ENCODE data around the gene RERG.

Gene RERG

DNA sequence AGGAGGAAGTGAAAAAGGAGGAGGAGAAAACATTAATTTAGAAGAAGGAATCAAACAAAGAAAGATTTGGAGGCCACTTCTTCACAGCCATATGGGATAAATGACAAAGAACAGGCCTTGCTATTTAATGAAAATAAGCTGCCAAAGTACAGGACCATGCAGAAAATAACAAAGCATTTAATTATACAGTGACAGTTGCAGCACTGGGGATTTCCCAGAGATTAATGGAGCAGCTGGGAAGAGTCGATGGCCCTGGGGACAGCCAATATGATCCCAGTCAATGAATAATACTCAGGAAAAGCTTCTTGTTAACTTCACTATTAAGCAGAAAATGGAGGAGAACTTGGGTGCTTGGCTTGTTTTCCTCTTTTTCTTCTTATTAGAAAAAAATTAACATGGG lies 34.6 kb downstream of the RERG start:
- DNase-seq (ENCODE audit: low read depth in 2 of 2), result no peak

DNA sequence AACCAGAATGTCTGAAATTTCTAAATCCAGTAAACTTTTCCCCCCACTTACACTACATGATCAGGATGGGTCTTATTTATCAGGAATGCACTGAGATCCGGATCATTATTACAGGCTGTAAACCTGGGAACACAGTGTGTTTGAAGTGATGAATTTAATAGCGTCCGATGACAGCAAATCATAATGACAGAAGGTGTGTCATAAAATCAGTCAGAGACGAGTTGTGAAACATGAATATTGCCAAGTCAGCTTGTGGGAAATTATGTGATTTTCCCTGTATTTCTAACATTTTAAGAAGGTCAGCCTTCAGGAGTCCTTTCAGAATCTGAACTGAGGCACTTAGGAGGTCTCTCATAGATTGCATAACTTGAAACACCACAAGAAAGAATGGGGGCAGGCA lies 36.7 kb downstream of the RERG start:
- DNase-seq (ENCODE audit: low read depth in 2 of 2), result no peak

DNA sequence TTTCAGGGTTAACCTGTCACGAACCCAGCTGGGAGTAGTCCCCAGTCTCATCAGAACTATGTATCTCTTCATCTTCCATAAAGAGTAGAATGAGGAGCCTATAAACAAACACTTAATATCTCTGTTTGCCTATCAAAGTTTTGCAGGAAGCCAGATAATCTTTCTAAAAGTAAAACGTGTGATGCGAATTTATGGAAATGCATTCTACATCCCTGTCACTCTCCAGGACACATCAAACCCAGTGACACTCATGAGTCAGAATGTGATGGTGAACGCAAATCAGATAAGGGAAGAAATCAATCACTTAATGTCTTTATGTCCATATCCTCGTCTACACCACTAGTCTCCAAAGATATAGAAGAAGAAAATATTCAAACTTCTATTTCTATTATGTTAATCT lies 37.4 kb downstream of the RERG start:
- DNase-seq (ENCODE audit: low read depth in 2 of 2), result no peak

DNA sequence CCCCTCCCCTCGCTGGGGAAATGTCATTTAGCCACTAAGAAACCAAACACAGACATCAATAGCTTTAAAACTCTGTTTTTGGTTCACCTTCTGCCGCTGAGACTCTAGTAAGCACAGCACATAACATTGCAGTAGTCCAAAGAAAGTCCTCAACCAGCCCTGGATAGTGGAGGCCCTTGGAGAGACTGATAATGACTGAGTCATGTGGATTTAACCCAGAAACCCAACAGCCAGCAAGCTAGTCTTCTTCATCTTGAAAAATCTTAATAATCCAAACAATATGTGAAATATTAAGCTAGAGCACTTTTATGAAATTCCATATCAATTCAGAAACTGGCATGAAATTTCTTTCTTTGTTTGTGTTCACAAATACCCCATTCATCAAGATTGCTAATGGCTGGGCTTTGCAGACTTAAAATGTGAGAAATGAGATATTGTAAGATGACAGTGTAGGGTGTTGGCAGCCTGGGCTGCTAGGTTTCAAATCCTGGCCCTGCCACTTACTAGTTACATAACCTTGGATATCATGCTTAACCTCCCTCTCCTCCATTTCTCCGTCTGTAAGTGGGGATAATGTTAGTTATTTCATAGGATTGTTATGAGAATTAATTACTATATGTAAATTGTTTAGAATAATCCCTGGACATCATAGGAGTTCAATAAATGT lies 40.1 kb downstream of the RERG start:
- DNase-seq (ENCODE audit: low read depth in 2 of 2), result no peak

DNA sequence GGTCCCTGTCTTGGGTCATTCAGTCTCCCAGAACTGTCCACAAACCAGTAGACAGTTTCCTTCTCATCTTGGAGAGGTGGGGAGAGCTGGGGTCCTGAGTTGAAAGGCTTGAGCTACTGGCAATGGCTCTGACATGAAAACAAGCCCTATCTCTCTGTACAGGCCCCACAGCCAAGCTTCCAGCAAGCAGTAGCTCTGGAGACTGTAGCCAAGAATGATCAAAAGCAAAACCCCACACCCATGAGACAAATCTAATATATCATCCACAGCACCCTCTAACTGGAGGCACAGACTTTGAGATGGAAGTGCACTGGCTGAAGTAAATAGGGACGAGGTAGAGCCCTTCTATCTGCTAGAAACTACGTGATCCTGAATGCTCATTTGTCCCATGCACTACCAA lies 40.9 kb downstream of the RERG start:
- no peak for DNase-seq (ENCODE audit: low read depth in 2 of 2)

DNA sequence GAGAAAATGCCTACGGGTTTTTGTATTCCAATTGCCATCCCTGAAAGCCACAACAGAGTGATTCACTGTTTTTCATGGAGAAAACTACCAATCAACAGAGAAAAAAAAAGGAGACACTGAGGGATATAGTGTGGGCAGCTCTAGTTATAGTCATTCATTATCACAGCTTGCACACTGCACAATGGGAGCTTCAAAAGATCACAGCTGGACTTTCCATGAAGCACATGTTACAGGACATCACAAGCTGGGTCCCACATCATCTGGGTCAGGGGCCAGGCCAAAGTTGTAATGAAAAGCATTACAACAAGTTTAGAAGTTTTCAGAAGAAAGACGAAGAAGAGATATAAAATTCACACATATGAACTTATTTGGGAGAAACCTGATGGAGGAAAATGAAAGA lies 41.5 kb downstream of the RERG start:
- DNase-seq (ENCODE audit: low read depth in 2 of 2), result no peak

DNA sequence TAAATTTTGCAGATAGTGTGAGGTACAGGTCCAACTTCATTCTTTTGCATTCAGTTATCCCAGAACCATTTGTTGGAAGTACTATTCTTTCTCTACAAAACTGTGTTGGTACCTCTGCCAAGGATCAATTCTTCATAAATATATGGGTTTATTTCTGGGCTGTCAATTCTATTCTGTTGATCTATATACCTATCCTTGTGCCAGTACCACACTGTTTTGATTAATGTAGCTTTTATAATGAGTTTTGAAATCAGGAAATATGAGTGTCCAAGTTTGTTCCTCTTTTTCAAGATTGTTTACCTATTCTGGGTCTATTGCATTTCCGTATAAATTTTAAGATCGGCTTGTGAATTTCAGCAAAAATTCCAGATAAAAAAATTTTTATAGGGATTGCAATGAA lies 48.1 kb downstream of the RERG start:
- no peak for DNase-seq (ENCODE audit: low read depth in 2 of 2)

DNA sequence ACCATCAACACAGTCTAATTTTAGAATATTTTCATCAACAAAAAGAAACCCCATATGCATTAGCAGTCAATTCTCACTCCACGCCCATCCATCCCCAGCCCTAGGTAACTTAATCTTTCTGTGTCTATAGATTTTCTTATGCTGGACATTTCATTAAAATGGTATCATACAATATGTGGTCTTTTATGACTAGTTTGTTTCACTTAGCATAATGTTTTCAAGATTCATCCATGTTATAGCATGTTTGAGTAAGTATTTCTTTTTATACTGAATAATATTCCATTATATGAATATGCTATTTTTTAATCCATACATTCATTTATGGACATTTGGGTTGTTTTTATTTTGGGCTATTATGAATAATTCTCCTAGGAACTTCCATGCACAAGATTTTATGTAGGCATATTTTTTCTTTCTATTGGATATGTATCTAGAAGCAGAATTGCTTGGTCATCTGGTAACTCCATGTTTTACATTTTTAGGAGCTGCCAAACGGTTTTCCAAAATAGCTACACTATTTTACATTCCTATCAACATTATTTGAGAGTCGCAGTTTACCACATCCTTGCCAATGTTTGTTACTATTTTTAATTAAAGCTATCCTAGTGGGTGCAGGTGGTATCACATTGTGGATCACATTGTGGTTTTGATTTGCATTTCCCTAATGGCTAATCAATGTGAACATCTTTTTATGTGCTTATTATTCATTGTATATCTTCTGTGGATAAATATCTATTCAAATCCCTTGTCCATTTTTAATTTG lies 49.0 kb downstream of the RERG start:
- no peak for DNase-seq (ENCODE audit: low read depth in 2 of 2)

DNA sequence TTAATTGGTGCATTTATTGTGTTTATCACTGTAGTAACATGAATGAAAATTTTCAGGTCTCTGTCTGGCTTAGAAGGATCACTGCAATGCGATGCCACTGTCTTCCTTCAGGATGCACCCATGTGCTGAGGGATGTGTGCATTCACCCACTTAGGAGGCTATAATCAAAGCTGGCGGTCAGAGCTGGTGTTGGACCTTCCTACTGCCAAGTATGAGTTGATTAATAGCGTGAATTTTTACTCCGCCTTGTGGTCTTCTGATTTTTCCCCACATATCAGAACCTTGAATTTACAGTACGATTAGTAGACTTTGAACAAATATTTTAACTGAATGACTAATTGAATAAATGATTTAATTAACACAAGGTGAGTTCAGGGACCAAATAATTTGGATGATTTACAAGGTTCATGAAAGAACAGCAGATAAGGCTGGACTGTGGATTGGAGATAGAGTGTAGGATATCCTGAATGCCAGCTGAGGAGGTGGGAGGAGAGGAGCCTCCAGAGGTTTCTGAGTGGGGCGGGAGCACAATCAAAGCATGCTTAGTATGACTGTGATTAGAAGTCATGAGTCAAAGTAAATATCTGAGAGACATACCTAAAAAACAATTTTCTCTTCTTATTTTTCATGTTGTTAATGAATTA lies 50.1 kb downstream of the RERG start:
- no peak for DNase-seq (ENCODE audit: low read depth in 2 of 2)

DNA sequence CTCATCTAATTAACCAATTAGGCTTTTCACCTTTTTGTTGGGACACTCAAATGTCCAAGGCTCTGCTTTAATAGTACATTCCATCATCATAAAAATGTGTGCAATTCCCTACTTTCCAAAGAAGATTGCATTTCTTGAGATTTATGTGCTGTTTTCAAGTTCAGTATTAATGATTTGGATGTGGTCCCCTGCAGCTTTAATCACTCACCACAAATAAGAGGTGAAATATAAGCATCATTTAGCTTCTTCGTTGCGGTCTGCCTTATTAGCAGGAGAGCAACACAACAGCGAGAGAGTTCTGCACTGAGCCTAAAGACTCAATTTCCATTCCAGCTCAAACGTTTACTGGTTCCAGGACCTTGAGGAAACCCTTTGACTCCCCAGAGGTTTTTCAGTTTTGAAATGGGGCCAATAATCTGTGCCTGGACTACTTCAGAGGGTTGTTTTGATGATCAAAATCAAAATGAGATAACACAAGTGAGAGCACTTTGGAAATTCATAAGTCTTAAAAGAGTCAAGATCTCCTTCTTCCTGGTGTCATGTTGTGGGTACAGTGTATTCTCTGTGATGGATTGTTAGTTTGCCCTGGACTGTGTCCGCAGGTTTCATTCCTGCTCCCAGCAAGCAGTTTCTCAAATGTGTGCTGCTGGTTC lies 53.1 kb downstream of the RERG start:
- no peak for DNase-seq (ENCODE audit: low read depth in 2 of 2)

DNA sequence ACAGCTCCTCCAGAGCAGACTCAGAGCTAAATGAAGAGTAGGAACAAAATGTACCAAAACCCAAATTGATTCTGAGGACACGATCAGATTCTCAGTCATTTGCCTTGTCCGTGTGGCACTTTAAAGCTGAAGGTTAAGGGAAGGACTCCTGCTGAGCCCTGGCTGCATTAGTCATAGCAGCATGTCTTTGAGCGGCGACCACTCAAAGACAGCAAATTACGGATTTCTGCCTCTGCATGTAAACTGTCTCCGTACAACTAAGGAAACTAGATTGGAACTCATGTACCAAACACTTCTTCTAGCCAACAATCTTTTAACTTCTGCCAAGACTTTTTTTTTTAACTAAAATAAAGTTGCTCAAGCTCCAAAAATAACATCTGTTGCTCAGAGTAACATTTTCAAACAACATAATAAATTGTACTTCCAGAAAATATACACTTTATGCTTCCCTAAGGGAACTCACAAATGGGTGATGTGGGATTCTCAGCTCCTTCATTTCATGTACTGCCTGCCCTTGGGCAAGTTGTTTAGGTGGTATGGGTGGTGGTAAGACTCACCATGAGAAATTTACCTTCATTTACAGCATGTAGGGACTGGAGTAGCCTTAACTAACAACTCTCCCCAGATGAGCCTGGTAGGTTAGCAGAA lies 56.1 kb downstream of the RERG start:
- no peak for DNase-seq (ENCODE audit: low read depth in 2 of 2)

DNA sequence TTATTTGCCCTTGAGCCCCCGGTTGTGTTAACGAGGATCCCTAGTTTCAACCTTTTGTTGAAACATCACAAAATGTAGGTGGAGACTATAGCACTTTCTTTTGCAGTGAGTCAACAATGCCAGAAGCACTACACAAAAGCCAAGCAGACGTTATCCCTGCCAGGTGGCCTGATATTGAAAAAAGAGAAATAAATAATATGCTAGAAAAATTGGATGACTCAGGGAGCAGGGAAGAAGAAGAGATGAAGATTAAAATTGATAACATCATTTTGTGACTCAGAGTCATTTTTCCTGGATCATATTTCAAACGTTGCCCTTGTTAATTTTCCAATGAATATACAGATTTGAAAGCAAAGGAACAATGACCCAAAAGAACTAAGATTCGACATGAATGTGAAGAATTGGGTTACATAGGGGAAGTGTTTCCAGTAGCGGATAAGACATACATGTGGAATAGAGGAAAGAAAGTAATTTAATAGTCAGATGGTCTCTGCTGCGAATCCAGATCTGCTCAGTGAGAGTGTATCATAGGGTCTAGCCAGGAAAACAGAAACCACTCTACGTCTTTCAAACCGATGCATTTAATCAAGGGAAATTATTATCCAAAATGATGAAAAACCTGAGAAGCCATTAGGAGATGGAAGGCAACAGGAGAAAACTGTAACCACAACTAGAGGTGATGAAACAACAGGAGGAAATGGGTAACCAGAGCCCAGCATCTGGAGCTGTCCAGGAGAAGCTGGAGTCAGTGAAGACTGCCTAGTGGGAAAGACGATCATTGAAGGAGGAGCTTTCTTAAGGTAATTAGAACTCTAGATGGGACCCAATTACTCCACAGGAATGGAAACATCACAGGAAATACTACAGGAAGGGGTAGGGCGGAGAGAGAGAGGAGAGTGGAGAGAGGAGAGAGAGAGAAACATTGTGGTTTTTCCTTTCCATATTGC lies 57.9 kb downstream of the RERG start:
- no peak for DNase-seq (ENCODE audit: low read depth in 2 of 2)

DNA sequence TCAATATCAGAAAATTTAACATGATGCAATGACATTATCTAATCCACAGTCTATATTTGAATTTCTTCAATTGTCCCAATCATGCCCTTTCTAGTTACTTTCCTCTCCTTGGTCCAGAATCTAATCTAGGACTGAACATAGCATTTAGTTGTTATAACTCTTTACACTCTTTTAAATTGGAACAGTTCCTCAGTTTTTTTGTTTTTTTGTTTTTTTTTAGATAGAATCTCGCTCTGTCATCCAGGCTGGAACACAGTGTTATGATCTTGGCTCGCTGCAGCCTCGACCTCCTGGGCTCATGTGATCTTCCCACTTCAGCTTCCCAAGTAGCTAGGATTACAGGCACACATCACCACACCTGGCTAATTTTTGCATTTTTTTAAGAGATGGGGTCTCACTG lies 63.1 kb downstream of the RERG start:
- DNase-seq (ENCODE audit: low read depth in 2 of 2), result no peak

DNA sequence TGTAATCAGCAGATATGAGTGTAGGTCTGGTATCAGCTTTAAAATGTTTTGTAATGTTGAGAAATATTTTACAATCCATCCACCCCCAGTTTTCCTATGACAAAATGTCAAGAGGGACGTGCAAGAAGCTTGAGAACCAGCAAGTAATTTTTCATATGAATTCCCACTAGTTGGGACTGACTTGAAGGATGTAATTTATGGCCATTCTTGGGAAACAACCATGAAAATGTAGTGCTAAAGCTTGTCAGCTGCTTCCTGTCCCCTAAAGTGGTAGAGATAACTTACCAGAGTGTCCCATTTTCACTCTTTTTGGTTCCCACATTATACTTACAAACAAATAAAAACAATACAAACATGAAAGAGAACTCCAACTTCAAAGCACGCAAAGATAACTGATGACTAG lies 63.9 kb downstream of the RERG start:
- no peak for DNase-seq (ENCODE audit: low read depth in 2 of 2)

DNA sequence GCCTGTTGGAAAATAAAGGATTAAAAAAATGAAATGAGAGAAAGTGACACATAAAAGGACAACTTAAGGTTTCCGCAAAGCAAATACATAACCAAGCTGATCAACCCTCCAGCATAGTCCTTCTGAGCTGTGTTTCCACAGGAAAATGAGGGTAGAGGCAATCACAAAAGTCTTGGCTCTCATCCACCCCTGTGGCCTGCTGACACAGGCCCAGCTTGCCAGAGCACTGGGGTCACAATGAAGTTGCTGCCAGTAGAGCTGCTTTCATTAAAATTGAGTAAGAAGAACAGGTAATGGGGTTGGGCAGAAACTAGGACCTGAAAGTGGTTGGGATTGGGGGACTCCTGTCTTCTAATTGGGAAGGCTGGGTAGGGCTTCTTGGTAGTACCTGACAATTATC lies 65.9 kb downstream of the RERG start:
- DNase-seq (ENCODE audit: low read depth in 2 of 2), result no peak

DNA sequence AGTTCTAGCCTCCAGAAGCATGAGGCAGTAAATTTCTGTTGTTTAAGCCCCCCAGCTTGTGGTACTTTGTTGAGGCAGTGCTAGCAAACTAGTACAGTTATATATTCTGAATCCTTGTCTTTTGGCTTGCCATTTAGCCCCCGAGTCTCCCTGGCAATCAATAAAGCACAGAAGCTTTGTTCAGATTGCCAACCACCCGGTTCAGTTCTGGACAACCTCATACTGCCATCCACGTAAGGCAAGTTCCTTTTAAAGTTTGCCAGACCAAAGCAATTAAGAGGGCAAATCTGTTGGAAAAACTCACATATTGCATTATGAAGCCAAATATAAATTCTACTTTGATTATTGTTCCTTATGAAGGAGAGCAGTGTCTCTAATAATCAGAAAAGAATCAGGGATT lies 67.1 kb downstream of the RERG start:
- no peak for DNase-seq (ENCODE audit: low read depth in 2 of 2)

DNA sequence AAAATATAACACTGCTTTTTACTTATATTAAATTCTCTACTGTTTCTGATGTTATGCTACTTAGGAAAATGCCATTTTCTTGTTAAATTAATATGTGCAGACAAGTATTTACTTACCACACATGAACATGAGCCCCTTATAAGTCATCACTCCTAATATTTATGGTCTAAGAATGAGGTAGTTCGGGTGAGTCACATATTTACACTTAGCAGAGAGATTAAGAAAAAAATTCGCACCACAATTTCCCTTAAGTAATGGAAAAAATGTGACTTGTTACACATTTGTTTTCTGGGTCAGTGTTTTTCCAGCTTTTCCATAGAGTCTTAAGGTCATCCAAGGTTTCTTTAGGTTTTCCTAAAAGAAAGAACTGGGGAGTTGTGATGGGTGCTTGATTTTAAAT lies 68.3 kb downstream of the RERG start:
- no peak for DNase-seq (ENCODE audit: low read depth in 2 of 2)

DNA sequence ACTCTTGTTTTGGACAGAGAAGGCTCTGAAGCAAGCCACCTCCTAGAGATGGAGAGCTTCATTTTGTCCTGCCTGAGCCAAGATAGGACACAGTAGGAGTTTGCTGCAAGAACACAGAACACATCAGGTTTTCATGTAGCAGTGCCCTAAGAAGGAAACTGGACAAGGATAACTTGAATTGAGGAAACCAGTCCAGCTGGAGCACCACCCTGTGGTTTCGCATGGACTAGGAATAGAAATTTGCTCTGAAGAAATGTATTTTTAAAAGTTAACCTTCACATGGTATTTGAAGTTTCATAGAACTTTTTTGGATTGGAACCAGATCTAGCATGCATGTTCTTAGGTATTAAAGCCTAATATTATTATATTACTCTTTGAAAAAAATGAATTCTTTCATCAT lies 68.8 kb downstream of the RERG start:
- no peak for DNase-seq (ENCODE audit: low read depth in 2 of 2)

DNA sequence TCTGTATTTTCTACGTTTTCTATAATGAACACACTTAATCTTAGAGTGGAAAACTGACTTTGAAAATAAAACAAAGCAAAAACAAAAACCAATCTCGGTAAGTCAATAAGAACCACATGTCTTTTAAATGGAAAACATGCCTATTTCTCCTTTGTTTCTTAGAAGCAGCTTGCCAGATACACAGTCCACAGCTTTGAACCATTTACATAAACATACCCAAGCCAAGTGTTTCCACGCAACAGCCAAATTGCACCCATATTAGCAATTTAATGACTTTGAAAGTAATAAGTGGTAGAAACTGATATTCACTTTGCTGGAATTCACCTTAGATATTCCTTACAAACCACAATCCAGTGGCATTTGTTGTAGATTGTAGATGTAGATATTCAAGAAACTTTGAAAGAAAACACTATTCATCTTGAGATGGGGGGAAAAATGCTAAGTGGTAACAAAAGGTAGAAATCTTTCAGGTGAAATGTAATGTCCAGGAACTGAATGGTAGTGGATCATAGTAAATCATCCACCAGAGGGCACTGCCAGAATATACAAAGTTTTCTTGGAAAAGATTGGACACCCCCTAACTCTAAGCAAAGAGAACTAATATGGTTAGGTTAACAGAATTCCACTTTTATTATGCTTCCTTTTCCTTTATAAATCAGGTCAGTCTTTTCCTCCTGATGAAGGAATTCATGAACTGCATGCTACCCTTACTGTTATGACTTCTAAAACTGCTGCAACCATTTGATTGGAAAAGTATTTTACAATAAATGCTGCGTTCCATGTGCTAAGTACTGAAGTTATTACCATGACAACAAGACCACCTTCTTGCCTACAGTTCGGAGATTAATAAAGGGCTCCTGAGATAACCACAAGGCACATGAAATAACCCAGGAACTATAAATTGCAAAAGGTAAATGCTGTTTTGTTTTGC lies 69.8 kb downstream of the RERG start:
- DNase-seq (ENCODE audit: low read depth in 2 of 2), result no peak

DNA sequence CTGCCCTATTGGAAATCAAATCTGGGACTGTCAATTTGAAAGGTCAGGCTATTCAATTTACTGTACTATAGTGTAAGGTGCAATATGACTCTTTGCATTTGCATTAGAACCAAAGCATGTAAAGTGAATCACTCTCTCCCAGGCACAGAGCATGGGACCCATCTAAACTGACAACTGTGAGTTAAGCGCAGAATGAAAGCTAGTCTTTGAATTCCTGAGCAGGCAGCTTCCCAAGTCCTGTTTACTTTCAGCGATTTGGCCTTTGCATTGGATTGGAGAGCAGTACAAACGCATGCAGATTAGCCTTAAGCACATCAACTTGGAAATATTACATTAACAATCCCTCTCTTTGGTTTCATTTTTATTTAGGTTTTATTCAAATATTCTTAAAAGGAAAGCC lies 74.6 kb downstream of the RERG start:
- DNase-seq (ENCODE audit: low read depth in 2 of 2), result no peak
